Measurements from ENCODE around the gene SMIM12.

The SMIM12 gene

GRCh38 chr1:34858901-34859445, 576 bp downstream of the SMIM12 start:
- ATAC-seq, result peak; percentile 67
- TF ChIP-seq, protein P1, sequence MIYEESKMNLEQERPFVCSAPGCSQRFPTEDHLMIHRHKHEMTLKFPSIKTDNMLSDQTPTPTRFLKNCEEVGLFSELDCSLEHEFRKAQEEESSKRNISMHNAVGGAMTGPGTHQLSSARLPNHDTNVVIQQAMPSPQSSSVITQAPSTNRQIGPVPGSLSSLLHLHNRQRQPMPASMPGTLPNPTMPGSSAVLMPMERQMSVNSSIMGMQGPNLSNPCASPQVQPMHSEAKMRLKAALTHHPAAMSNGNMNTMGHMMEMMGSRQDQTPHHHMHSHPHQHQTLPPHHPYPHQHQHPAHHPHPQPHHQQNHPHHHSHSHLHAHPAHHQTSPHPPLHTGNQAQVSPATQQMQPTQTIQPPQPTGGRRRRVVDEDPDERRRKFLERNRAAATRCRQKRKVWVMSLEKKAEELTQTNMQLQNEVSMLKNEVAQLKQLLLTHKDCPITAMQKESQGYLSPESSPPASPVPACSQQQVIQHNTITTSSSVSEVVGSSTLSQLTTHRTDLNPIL (CRISPR knock-in tag; IDR thresholded peaks at IDR 0.05; ENCODE audit: low read depth), result no peak
- no peak for TF ChIP-seq ZC3H10 (CRISPR knock-in tag; IDR thresholded peaks at IDR 0.05)
- no peak for TF ChIP-seq ZNF8 (CRISPR knock-in tag; IDR thresholded peaks at IDR 0.05)
- TF ChIP-seq ARNTL (CRISPR knock-in tag; IDR thresholded peaks at IDR 0.05; ENCODE audit: borderline replicate concordance, low read depth), result no peak
- TF ChIP-seq OSR1 (CRISPR knock-in tag; IDR thresholded peaks at IDR 0.05), result no peak
- no peak for TF ChIP-seq TOX (CRISPR knock-in tag; IDR thresholded peaks at IDR 0.05; ENCODE audit: borderline replicate concordance)
- no peak for TF ChIP-seq POU6F1 (CRISPR knock-in tag; IDR thresholded peaks at IDR 0.05; ENCODE audit: borderline replicate concordance, low read depth)
- TF ChIP-seq PPARA (CRISPR knock-in tag; IDR thresholded peaks at IDR 0.05; ENCODE audit: borderline replicate concordance), result no peak
- TF ChIP-seq GLIS3 (CRISPR knock-in tag; IDR thresholded peaks at IDR 0.05), result no peak
- TF ChIP-seq CSRNP3 (CRISPR knock-in tag; IDR thresholded peaks at IDR 0.05), result no peak
- no peak for TF ChIP-seq BACH2 (CRISPR knock-in tag; IDR thresholded peaks at IDR 0.05; ENCODE audit: borderline replicate concordance)
- TF ChIP-seq ZFP3 (CRISPR knock-in tag; IDR thresholded peaks at IDR 0.05), result no peak
- no peak for TF ChIP-seq RARB (CRISPR knock-in tag; IDR thresholded peaks at IDR 0.05)
- no peak for TF ChIP-seq CSDC2 (CRISPR knock-in tag; IDR thresholded peaks at IDR 0.05)
- TF ChIP-seq SNAI2 (CRISPR knock-in tag; IDR thresholded peaks at IDR 0.05), result no peak
- no peak for TF ChIP-seq ZFP30 (CRISPR knock-in tag; IDR thresholded peaks at IDR 0.05)
- no peak for TF ChIP-seq TCF4 (CRISPR knock-in tag; IDR thresholded peaks at IDR 0.05; ENCODE audit: borderline replicate concordance)

- ATAC-seq, result no peak
- TF ChIP-seq TOX (CRISPR knock-in tag; IDR thresholded peaks at IDR 0.05; ENCODE audit: borderline replicate concordance), result no peak
- no peak for TF ChIP-seq ZFP3 (CRISPR knock-in tag; IDR thresholded peaks at IDR 0.05)
- no peak for TF ChIP-seq POU6F1 (CRISPR knock-in tag; IDR thresholded peaks at IDR 0.05; ENCODE audit: borderline replicate concordance, low read depth)
- no peak for TF ChIP-seq ARNTL (CRISPR knock-in tag; IDR thresholded peaks at IDR 0.05; ENCODE audit: borderline replicate concordance, low read depth)
- no peak for TF ChIP-seq RARB (CRISPR knock-in tag; IDR thresholded peaks at IDR 0.05)
- no peak for TF ChIP-seq BACH2 (CRISPR knock-in tag; IDR thresholded peaks at IDR 0.05; ENCODE audit: borderline replicate concordance)
- no peak for TF ChIP-seq ZNF565 (CRISPR knock-in tag; conservative IDR thresholded peaks at IDR 0.05; ENCODE audit: low read depth)
- TF ChIP-seq TSHZ2 (CRISPR knock-in tag; IDR thresholded peaks at IDR 0.05), result no peak
- no peak for TF ChIP-seq CSRNP3 (CRISPR knock-in tag; IDR thresholded peaks at IDR 0.05)
- TF ChIP-seq ZNF70 (CRISPR knock-in tag; IDR thresholded peaks at IDR 0.05), result no peak
- no peak for TF ChIP-seq ISL1 (CRISPR knock-in tag; IDR thresholded peaks at IDR 0.05)
- TF ChIP-seq PPARA (CRISPR knock-in tag; IDR thresholded peaks at IDR 0.05; ENCODE audit: borderline replicate concordance), result no peak
- TF ChIP-seq GLIS3 (CRISPR knock-in tag; IDR thresholded peaks at IDR 0.05), result no peak
- TF ChIP-seq ESRRG (CRISPR knock-in tag; IDR thresholded peaks at IDR 0.05), result no peak
- no peak for TF ChIP-seq OSR1 (CRISPR knock-in tag; IDR thresholded peaks at IDR 0.05)
- TF ChIP-seq ZNF8 (CRISPR knock-in tag; IDR thresholded peaks at IDR 0.05), result no peak
- TF ChIP-seq SNAI2 (CRISPR knock-in tag; IDR thresholded peaks at IDR 0.05), result no peak
Measured at GRCh38 chr1:34856697-34857096, 2.9 kb downstream of the SMIM12 start.
